Iris pigment epithelial cell (primary cell): ENCODE data around the gene ETF1.

Experiments
- DNase-seq: peaks from one replicate; pipeline ENCODE4 v3.0.0-alpha.2; 2011; ENCODE audit warnings: low read depth

The ETF1 gene

DNA sequence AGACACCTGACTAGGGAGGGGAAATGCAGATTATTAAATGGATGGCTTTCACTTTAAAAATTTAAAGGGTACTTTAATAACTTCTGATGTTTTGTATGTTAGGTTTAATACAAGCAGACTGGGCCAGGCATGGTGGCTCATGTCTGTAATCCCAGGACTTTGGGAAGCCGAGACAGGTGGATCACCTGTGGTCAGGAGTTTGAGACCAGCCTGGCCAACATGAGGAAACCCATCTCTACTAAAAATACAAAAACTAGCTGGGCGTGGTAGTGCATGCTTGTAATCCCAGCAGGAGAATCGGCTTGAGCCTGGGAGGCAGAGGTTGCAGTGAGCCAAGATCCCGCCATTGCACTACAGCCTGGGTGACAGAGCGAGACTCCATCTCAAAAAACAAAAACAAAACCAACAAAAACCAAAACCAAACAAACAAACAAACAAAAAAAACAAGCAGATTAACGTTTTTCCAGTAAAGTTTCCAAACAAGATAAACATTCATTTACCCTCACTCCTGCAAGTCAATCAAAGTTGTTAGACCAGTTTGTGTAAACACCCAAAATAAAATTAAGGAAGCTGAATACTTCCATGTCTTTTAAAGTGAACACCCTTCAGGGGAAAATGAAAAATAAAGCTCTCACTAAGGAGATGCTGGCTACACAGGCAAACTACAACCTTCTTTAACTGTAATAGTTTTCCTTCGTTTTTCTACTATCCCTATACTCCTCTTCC lies 14.1 kb downstream of the ETF1 start:
- DNase-seq: no peak

DNA sequence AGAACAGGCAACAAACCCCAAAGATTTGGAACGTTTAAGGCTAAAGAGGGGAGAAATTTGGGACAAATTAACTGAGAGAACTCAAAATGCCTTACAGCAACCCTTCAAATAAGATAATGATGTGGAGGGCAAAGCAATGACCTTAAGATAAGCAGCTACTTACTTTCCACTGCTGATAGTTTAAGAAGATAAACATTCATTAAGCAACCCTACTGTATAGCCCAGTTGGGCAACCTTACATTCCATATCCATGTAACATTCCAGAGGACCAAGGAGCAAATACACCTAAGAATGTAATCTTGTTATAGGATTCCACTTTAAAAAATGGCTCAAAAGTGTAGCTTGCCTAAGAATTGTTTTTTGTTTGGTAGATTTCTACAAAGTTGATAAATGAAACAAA lies 14.8 kb downstream of the ETF1 start:
- DNase-seq: peak; percentile 56

DNA sequence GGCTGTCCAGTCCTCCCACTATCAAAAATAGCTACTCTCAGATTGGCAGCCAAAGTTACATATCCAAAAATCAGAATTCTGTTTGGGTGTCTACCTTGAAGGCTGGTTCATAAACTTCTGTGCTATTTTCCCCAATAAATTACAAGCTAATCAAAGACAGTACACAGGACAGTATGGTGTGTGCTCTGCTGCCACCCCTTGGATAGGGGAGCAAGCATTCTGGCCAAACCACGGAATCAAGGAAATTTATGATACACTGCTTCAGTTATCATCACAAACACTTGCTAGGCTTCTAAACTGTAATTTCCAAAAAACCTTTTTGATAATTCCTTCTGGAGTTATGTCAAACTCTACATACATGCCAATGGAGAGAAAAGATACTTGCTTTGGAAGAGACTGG lies 15.9 kb downstream of the ETF1 start:
- no peak for DNase-seq

DNA sequence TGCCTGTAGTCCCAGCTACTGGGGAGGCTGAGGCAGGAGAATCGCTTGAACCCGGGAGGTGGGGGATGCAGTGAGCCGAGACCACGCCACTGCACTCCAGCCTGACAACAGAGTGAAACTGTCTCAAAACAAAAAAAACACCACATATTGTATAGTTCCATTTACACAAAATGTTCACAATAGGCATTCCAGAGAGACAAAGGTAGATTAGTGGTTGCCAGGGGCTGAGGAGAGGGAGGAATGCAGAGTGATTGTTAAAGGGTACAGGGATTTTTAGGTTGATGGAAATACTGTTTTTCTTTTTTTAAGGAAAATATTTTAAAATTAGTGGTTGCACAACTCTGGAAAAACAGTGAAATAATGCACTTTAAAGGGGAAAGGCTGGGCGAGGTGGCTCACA lies 19.6 kb downstream of the ETF1 start:
- DNase-seq: no peak

DNA sequence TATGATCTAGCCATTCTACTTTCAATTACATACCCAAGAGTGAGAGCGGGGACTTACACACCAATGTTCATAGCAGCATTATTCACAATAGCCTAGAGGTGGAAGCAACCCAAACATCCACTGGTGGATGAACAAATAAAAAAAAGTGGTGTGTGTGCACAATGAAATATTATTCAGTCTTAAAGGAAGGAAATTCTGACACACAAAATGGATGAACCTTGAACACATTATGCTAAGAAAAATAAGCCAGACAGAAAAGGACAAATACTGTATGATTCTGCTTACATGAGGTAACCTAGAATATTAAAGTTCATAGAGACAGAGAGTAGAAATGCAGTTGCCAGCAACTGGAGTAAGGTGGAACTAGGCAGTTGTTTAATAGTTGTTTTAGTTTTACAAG lies 22.1 kb downstream of the ETF1 start:
- DNase-seq: no peak

DNA sequence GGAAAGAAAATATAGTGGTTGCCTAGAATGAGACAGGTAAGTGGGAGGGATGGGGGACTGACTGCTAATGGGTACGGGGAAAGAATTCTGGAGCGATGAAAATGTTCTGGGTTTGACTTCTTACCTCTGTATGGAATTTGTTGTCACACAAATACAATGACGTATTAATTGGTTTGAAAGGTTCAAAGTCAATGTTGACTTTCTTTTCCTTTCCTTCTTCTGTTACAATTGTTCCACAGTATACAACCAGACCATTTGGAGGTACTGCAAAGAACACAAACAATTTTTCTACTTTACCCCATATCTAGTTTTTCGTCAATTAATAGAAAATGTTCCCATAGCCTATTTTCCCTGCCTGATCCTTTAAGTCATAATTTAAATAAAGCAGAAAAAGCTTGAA lies 25.6 kb downstream of the ETF1 start:
- DNase-seq: no peak

DNA sequence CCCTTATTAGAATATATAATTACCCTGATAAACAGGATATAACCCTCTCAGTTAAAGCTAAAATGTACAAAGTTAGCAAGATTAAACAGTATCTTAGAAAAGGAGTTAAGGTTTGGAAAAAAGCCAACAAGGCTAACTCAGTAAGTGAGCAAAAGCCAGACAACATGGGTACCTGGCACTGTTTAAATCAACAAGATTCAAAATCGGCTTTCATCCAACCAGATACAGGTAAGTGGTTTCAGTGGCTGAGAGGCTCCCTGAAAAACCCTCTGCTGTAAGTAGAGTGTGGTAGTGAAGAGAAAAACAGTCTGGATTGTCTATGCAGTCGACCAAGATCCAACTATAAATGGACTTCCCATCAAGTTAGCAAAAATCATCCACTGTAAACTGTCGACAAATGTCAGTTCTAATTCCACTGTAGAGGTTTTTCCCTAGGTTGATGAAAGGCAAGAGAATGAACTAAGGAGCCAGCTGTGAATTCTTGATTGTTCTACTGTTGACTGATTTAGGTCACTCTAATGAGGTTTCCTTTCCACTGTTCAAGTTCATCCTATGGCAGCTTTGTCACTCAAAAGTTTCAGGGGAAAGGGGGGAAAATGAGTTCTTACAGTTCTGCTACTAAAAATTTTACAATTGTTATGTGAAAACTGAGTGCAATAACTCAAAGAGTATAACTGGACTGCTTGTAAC lies 27.3 kb downstream of the ETF1 start:
- no peak for DNase-seq

DNA sequence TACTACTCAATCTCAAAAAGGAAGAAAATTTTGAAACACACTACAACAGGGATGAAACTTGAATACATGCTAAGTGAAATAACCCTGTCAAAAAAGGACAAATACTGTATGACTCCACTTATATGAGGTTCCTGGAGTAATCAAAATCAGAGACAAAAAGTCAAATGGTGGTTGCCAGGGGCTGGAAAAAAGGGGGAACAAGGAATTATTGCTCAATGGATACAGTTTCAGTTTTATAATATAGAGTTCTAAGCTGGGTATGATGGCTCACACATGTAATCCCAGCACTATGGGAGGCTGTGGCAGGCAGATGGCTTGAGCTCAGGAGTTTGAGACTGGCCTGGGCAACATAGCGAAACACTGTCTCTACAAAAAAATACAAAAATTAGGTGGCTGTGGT lies 29.0 kb downstream of the ETF1 start:
- no peak for DNase-seq

DNA sequence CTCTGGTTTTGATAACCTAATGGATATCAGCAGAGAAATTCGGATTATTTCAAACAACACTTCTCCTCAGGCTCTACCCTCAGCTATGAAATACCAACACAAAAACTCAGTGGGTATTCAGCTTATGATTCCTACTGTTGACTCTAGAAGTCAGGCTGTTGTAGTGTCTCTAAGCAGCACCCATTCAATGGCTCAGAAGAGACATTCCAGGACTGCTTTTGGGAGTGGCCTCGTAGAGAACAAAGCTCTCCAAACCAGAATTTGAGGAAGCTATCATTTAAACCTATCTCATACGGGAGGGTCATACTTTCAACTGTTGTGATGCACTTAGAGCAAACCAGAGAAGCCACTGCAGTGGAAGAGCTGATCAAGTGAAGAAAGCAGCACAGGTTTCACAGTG lies 34.1 kb downstream of the ETF1 start:
- DNase-seq: no peak

DNA sequence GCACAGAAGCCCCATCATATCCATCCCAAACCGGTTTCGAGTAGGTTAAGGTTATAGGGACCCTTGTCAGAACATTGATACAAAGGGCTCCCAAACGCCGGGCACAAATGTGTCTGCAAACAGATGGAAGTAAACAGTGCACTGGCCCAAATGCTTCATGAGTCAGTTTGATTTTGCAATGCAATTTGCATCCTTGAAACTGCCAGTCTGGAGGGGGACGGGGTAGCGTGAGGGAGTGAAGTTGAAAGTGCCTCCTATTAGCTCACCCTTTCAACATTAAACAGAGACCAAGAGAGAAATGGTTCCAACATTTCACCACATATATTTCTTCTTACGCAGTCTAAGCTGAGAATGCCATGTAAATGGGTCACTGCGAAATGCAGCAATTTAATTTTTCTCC lies 35.6 kb downstream of the ETF1 start:
- DNase-seq: peak; percentile 86

DNA sequence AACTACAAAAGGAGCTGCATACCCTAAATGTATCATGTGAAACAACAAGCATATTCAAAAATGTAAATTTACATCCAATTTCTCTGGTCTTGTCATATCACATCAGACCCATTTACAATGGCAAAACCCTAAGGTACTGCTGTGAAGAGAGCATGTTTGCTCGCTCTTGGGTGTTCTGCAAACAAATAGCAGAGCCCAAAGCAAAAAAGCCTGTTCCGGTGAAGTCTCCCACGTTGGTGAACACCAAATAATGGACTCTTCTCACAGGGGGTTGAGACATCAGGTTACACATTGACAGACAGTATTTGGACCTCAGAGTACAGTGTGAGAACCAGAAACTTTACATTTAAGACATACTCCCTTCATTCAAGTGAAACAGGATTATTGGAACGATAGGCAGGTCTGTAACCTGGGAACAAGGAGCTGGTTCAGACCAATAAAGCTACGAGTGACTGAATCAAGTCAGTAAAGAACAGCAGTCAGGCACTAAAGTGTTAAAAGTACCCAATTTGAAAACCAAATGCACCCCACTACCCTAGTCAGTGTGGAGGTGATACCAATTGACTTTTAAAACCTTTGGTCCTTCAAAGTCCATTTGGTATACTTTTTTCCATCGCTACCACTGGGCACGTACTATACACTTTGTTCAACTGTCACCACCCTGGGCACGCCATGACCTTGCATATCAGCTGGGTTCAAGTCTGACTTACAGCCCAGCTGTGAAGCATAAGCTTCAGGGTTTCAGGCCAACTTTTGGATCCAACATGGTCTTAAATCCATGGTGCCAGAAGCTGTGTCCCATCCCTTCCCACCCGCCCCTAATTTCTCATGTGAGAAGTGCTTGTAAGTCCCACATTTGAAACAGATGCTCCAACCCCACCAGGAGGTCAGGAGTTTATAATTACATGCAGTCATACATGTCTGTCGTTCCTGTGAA lies 36.4 kb downstream of the ETF1 start:
- no peak for DNase-seq

DNA sequence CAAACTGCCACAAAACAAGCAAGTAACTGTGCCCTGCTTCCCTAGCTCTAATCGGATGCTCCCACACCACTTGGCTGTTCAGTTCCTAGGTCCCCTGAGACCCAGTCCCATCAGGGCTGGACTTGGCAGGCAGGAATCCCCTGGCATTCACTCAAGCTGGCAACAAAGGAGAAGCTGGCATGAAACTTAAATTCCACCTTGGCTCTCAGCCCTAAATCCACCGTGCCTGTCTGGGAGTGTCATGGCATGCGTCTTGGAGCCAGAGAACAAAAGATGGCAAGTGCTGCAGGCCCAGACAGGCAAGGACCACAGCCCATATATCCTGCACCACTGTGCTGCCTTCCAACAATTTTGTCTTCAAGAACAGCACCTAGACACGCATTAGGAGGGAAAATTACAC lies 38.2 kb downstream of the ETF1 start:
- no peak for DNase-seq

DNA sequence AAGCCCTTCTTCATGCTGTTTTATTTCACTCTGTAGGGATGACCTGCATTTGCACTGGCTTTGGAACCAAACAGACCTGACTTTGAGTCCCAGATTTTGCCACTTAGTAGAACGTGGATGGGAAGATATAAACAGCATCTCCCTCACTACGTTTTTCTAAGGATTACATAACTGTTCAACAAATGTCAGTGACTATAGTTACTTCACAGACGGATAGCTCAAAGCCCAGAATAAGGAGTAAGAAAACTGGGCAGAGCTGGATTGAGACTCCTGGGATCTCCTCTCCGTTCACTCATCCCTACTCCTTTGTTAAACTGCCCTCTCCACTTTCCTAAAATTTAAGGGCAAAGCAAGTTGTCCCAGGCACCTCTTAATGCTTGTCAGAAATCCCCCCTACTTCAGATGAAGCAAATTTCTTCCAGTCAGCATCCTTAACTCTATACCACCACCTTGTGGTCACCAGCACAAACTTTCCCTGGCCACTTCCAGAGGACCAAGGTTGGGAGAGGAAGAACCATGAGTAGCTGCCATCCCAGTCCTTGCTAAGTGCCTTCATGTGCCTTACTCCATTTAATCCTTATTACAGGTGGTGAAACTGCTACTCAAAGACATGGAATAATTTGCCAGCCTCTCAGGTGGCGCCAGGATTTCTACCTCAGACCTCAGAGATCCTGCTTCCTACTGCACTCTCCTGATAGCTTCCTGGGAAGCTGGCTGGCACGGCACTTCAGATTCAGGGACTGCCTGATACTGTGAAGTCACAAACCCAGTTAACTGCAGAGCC lies 39.4 kb downstream of the ETF1 start:
- peak; percentile 64 for DNase-seq

DNA sequence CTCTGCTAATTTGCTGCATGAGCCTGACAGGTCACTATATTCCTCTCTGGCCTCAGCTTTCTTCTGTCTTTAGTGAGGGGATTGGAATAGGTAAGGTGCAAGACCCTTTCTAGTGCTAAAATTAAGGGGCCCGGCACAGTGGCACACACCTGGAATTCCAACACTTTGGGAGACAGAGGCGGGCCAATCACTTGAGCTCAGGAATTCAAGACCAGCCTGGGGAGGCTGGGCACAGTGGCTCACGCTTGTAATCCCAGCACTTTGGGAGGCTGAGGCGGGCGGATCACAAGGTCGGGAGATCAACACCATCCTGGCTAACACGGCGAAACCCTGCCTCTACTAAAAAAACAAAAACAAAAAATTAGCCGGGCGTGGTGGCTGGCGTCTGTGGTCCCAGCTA lies 40.5 kb downstream of the ETF1 start:
- no peak for DNase-seq

DNA sequence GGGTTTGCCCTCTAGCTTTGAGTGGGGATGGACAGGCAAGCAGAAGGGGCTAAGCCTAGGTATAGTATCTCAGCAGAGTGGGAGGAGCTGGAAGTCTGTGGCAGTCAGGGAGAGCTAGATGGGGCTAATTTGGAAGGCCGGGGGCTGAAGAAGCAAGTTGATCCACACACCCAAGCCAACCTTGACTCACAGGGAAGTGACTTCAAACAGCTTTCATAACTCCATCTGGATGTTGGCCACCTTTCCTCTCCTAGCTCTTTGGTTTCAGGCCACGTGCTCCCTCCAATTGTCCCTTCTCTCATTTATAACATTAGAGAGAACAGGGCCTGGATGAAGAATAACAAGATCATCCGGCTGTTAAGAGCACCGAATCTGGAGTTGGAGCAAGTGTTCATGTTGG lies 40.9 kb downstream of the ETF1 start:
- DNase-seq: no peak

DNA sequence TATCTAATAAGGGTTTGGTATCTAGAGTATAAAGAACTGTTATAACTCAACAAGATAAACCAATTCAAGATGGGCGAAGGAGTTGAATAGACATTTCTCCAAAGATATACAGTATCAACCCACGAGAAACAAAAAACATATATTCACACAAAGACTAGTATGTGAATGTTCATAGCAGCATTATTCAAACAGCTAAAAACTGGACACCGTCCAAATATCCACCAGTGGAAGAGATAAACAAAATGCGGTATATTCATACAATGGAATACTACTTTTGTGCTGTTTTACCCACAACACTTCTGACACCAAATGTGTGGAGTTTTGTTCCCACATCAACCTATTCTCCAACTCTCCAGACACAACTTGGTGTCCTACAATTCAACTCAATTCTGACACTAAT lies 44.7 kb downstream of the ETF1 start:
- DNase-seq: no peak

DNA sequence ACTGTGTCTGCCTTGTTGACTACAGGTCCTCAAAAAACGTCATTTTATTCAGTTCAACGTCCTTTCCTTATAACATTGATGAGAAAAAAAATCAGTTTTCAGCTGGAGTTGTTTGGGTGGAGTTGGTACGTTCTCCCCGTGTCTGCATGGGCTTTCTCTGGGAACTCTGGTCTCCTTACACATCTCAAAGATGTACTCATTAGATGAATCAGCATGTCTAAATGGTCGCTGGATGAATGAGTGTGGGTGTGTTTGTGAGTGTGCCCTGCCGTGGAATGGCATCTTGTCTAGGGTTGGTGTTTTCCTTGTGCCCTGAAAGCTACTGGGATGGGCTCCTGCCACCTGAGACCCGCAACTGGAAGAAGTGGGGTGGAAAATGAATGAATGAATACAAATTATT lies 47.7 kb downstream of the ETF1 start:
- no peak for DNase-seq

DNA sequence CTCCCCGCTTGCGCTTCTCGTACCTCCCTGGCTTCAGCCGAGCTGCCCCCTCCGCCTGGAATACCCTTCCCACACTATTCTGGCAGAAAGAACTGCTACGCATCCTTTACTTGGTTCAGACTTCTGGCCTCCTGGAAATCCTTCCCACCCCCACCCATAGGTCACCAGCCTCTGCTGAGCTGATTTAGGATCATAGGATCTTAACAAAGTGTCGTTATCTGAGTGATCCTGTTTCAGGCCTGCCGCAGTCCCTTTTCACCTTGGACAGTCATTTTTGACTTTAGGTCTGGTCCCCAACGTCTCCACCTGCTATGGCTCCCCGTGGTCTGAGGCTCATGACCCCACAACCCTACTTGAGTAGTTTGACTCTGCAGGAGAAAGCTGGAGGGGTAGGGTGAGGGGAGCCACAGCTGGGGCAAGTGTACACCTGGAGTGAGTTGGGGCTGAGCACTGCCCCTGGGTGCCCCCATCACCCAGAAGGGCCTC lies 50.4 kb downstream of the ETF1 start:
- no peak for DNase-seq

DNA sequence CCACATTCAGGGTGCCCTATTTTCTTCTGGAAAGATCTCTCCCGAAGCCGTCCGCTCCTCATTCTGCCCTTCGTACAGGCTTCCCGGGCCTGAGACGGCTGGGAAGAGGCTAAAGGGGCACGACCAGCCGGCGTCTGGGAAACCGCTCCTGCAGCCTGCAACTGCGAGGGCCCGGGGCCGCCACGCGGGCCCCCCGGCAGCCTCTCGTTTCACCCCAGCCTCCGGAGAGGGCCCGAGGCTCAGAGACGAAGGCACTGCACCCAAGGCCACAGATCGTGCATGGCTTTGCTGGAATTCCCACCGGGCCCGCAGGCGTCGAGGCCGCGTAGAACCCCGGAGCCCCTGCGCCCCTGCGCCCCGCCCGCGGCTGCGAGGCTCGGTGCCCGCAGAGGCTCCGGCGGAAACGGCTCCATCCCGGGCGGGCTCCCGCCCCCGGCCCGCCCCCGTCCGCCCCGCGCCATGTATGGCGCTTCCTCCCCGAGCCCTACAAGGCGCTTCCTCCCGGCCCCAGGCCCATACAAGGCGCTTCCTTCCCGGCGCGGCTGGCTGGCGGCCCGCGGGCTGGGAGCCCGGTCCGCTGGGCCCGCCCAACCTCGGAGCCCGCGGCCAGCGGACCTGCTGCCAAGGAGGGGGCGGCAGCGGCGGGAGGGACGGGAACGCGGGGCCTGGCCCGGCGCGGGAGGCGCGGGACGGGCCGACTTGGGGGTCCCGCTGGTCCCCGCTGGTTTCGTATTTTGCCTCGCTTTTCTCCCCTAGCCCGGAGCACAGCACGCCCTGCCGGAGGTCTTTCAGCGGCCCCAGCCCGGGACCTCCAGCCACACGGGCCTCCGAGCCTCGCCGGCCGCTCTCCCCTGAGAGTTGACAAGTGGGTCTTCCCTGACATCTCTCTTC lies 51.1 kb downstream of the ETF1 start:
- DNase-seq: peak; percentile 92

DNA sequence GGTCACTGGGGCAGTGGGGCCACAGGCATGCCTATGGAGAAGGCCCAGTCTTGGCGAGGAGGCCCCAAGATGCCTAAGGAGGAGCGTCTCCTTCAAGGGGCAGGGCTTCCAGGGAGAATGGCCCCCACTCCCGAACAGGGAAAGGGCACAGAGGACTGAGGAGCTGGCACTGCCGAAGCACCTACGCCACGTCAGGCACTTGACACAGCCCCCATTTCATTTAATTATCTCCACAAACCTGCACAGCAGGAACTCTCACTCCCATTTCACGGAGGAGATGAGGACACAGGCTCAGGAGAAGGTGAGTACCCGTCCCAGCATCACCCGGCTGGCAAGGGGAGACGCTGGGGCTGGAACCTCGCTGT lies 51.8 kb downstream of the ETF1 start:
- no peak for DNase-seq
